ENCODE results near the gene DET1. TPM values are rescaled to one million over a fixed set of nuclear protein-coding genes. Genes with fewer than 3 reads are reported as not detected.
"Not testable (repeated sequence)": the region's sequence is repeated elsewhere in the genome, so short reads cannot be mapped to it uniquely, and the experiment has no call there.

Gene DET1
- total RNA-seq, 1 donor from 2014 or later = 5.4 TPM

- Histone ChIP-seq H3K27ac (no peak overlapping the region), H3K27me3 (no peaks in the 10 kb centered on the region), H3K36me3 (no peaks in the 10 kb centered on the region), H3K9me3 (no peaks in the 10 kb centered on the region), H3K4me3 (no peak overlapping the region), H3K4me1 (peaks cover 3% of the 10 kb centered on the region)
- DNase-seq (no peak), ATAC-seq (no peak)
- TF ChIP-seq CTCF (IDR thresholded peaks at IDR 0.05) = no peak
- intact Hi-C loops (cut with DNase I) = no loop called here
Observed at GRCh38 chr15:88542342-88542733, 4.1 kb downstream of the DET1 start.

- no peak overlapping the region for H3K4me3 ChIP-seq
- no peaks in the 10 kb centered on the region for H3K36me3 ChIP-seq
- intact Hi-C loops (cut with DNase I) = no loop called here
- no peak overlapping the region for H3K27ac ChIP-seq
- H3K9me3 ChIP-seq = no peaks in the 10 kb centered on the region
- no peaks in the 10 kb centered on the region for H3K27me3 ChIP-seq
- no peak for ATAC-seq
- DNase-seq = no peak
- TF ChIP-seq CTCF (IDR thresholded peaks at IDR 0.05) = no peak
- H3K4me1 ChIP-seq = peaks cover 3% of the 10 kb centered on the region
Observed at GRCh38 chr15:88541709-88542341, 4.7 kb downstream of the DET1 start.

GRCh38 chr15:88541111-88541510 is 5.4 kb downstream of the DET1 start:
- ATAC-seq; H3K9me3 ChIP-seq; H3K27me3 ChIP-seq; H3K4me3 ChIP-seq; intact Hi-C loops (cut with DNase I); H3K4me1 ChIP-seq; H3K36me3 ChIP-seq; DNase-seq; H3K27ac ChIP-seq: not testable (repeated sequence)

GRCh38 chr15:88540350-88540749 is 6.1 kb downstream of the DET1 start:
- DNase-seq; H3K36me3 ChIP-seq; H3K27ac ChIP-seq; H3K4me3 ChIP-seq; H3K4me1 ChIP-seq; ATAC-seq; H3K27me3 ChIP-seq; intact Hi-C loops (cut with DNase I); H3K9me3 ChIP-seq: not testable (repeated sequence)

- no peaks in the 10 kb centered on the region for H3K9me3 ChIP-seq
- no peak for TF ChIP-seq CTCF (IDR thresholded peaks at IDR 0.05)
- H3K27ac ChIP-seq = no peak overlapping the region
- ATAC-seq (no peak), DNase-seq (no peak)
- H3K27me3 ChIP-seq = no peaks in the 10 kb centered on the region
- H3K36me3 ChIP-seq = no peaks in the 10 kb centered on the region
- intact Hi-C loops (cut with DNase I) = no loop called here
- no peak overlapping the region for H3K4me3 ChIP-seq
- no peaks in the 10 kb centered on the region for H3K4me1 ChIP-seq
Observed at GRCh38 chr15:88539441-88539840, 7.0 kb downstream of the DET1 start.

- intact Hi-C loops (cut with DNase I) = no loop called here
- Histone ChIP-seq H3K4me3 (no peak overlapping the region), H3K36me3 (no peaks in the 10 kb centered on the region), H3K9me3 (no peaks in the 10 kb centered on the region), H3K4me1 (no peaks in the 10 kb centered on the region), H3K27ac (no peak overlapping the region), H3K27me3 (no peaks in the 10 kb centered on the region)
- no peak for DNase-seq
- no peak for TF ChIP-seq CTCF (IDR thresholded peaks at IDR 0.05)
- ATAC-seq = no peak
Observed at GRCh38 chr15:88538972-88539371, 7.5 kb downstream of the DET1 start.
